H1 (cell line): Measurements from ENCODE around the gene CDK7. TPM values are rescaled to one million over a fixed set of nuclear protein-coding genes. Genes with fewer than 3 reads are reported as not detected.

Experiments
- CTCF ChIA-PET: fragments of 300-600 bp; sonication (Branson Sonifier 250); formaldehyde crosslinking; loops from one replicate; lab custom pipeline; 2021; ENCODE audit not compliant: partially characterized antibody; lab: Charles Lee
- POLR2A ChIA-PET: fragments of 300-600 bp; sonication (Branson Sonifier 250); formaldehyde crosslinking; loops from one replicate; lab custom pipeline; 2021; ENCODE audit warnings: inconsistent platforms; ENCODE audit not compliant: partially characterized antibody; lab: Charles Lee
- DNase-seq, 2 experiments: peaks; one replicate each; pipeline versions ENCODE4 v3.0.0 to v3.0.0-alpha.2; 2010 to 2022; ENCODE audit warnings: low spot score in 2 of 2, low read depth in 1 of 2, mixed read lengths in 1 of 2
- FAIRE-seq: peaks from 2 replicates; lab custom pipeline; 2011; peaks lifted over from hg19 to GRCh38; lab: Jason Lieb, UNC
- H2AFZ ChIP-seq: 2 replicates; pipeline ENCODE4 v1.8.1; 2012; ENCODE audit warnings: low read length, inconsistent platforms
- H2AK5ac ChIP-seq: 2 replicates; pipeline ENCODE4 v1.6.1; 2013; ENCODE audit warnings: low read depth, low read length
- H2BK120ac ChIP-seq: replicated peaks from 2 replicates; pipeline ENCODE3; 2013; ENCODE audit warnings: low read depth, low read length, inconsistent platforms
- H2BK12ac ChIP-seq: 2 replicates; pipeline ENCODE4 v1.6.1; 2013; ENCODE audit warnings: low read depth, low read length
- H2BK15ac ChIP-seq: 2 replicates; pipeline ENCODE4 v1.6.1; 2013; ENCODE audit warnings: low read length
- H2BK20ac ChIP-seq: 2 replicates; pipeline ENCODE4 v1.6.1; 2013; ENCODE audit warnings: low read length
- H2BK5ac ChIP-seq: 2 replicates; pipeline ENCODE4 v1.6.1; 2013; ENCODE audit warnings: low read depth, low read length
- H3K14ac ChIP-seq: 2 replicates; pipeline ENCODE4 v1.6.1; 2013; ENCODE audit warnings: inconsistent platforms; ENCODE audit not compliant: insufficient read length
- H3K18ac ChIP-seq: 2 replicates; pipeline ENCODE4 v1.6.1; 2013; ENCODE audit warnings: low read length; ENCODE audit errors: extremely low read depth
- H3K23ac ChIP-seq: 2 replicates; pipeline ENCODE4 v1.6.1; 2013; ENCODE audit warnings: inconsistent platforms; ENCODE audit not compliant: insufficient read length
- H3K23me2 ChIP-seq: 2 replicates; pipeline ENCODE4 v1.6.1; 2013; ENCODE audit warnings: low read depth, low read length
- H3K27ac ChIP-seq: 2 replicates; pipeline ENCODE4 v1.6.1; 2011; ENCODE audit warnings: low read depth, low read length, inconsistent platforms
- H3K27me3 ChIP-seq, 4 experiments: replicated peaks in 1 of 4; 1 replicate in 1 of 4; 2 replicates in 3 of 4; pipeline versions ENCODE4 v1.6.1 to v1.8.1; 2011 to 2013; ENCODE audit warnings: low read length in 3 of 4, mild to moderate bottlenecking in 3 of 4, inconsistent platforms in 2 of 4, mixed read lengths in 2 of 4, moderate library complexity in 1 of 4; ENCODE audit not compliant: control insufficient read depth in 3 of 4, insufficient read depth in 3 of 4; ENCODE audit errors: extremely low read depth in 1 of 4
- H3K36me3 ChIP-seq, 4 experiments: 2 replicates each; pipeline versions ENCODE4 v1.6.1 to v1.8.1; 2011 to 2013; ENCODE audit warnings: mild to moderate bottlenecking in 4 of 4, low read length in 3 of 4, moderate library complexity in 2 of 4, control low read depth in 1 of 4, inconsistent platforms in 1 of 4; ENCODE audit not compliant: insufficient read depth in 4 of 4, control insufficient read depth in 2 of 4
- H3K4ac ChIP-seq: replicated peaks from 2 replicates; pipeline ENCODE3; 2013; ENCODE audit warnings: low read length, low read depth, mixed read lengths, inconsistent platforms; ENCODE audit not compliant: insufficient read length
- H3K4me1 ChIP-seq, 4 experiments: replicated peaks in 1 of 4; 1 replicate in 1 of 4; 2 replicates in 3 of 4; pipeline versions ENCODE4 v1.6.1 to v1.8.1; 2011 to 2013; ENCODE audit warnings: low read length in 3 of 4, inconsistent platforms in 2 of 4, mixed read lengths in 1 of 4; ENCODE audit not compliant: insufficient read depth in 4 of 4, control insufficient read depth in 3 of 4
- H3K4me2 ChIP-seq, 2 experiments: 2 replicates each; pipeline versions ENCODE4 v1.6.1 to v1.8.1; 2011 to 2013; ENCODE audit warnings: low read depth in 2 of 2, low read length in 2 of 2, control low read depth in 1 of 2, inconsistent platforms in 1 of 2, mild to moderate bottlenecking in 1 of 2; ENCODE audit not compliant: insufficient read depth in 1 of 2
- H3K4me3 ChIP-seq, 4 experiments: fragments of 200-600, 300-600 bp in 1 of 4; sonication (generic), shearing (Covaris generic), sonication (Bioruptor Twin) in 1 of 4; 2 replicates each; pipeline versions ENCODE4 v1.5.1 to v1.8.1; 2011 to 2016; ENCODE audit warnings: low read length in 4 of 4, low read depth in 3 of 4, control low read depth in 2 of 4, inconsistent platforms in 2 of 4, mild to moderate bottlenecking in 2 of 4, mixed read lengths in 1 of 4, moderate library complexity in 1 of 4; ENCODE audit not compliant: insufficient read depth in 2 of 4; ENCODE audit errors: extremely low read depth in 1 of 4
- H3K56ac ChIP-seq: replicated peaks from 2 replicates; pipeline ENCODE3; 2013; ENCODE audit warnings: low read depth, mild to moderate bottlenecking, mixed read lengths, low read length, inconsistent platforms; ENCODE audit not compliant: insufficient read length
- H3K79me1 ChIP-seq: 2 replicates; pipeline ENCODE4 v1.6.1; 2013; ENCODE audit warnings: low read depth, low read length, control low read depth
- H3K79me2 ChIP-seq, 2 experiments: 2 replicates each; pipeline versions ENCODE4 v1.6.1 to v1.8.1; 2012 to 2013; ENCODE audit warnings: low read length in 2 of 2, mild to moderate bottlenecking in 2 of 2, inconsistent platforms in 1 of 2; ENCODE audit not compliant: insufficient read depth in 2 of 2, control insufficient read depth in 1 of 2
- H3K9ac ChIP-seq, 4 experiments: replicated peaks in 1 of 4; 1 replicate in 1 of 4; 2 replicates in 3 of 4; pipeline versions ENCODE4 v1.6.1 to v1.8.1; 2011 to 2013; ENCODE audit warnings: low read depth in 3 of 4, low read length in 3 of 4, control low read depth in 2 of 4, mild to moderate bottlenecking in 2 of 4, moderate library complexity in 2 of 4, inconsistent platforms in 1 of 4; ENCODE audit errors: extremely low read depth in 1 of 4
- H3K9me3 ChIP-seq, 2 experiments: 2 replicates each; pipeline versions ENCODE4 v1.6.1 to v1.8.1; 2012 to 2013; ENCODE audit warnings: mild to moderate bottlenecking in 2 of 2, moderate library complexity in 2 of 2, control low read depth in 1 of 2, inconsistent platforms in 1 of 2, low read depth in 1 of 2, low read length in 1 of 2, mixed read lengths in 1 of 2; ENCODE audit not compliant: insufficient read depth in 2 of 2
- H4K20me1 ChIP-seq, 2 experiments: replicated peaks in 1 of 2; 2 replicates each; pipeline versions ENCODE3 to v1.8.1; 2011 to 2013; ENCODE audit warnings: inconsistent platforms in 2 of 2, low read length in 2 of 2, mild to moderate bottlenecking in 1 of 2; ENCODE audit not compliant: insufficient read depth in 2 of 2, control insufficient read depth in 1 of 2
- H4K5ac ChIP-seq: 2 replicates; pipeline ENCODE4 v1.6.1; 2013; ENCODE audit warnings: low read length, low read depth, mixed read lengths, inconsistent platforms; ENCODE audit not compliant: insufficient read length
- H4K8ac ChIP-seq: 2 replicates; pipeline ENCODE4 v1.8.0; 2013; ENCODE audit warnings: mild to moderate bottlenecking, moderate library complexity, low read length, inconsistent platforms; ENCODE audit not compliant: insufficient read depth; ENCODE audit errors: extremely low read depth
- H4K91ac ChIP-seq: replicated peaks from 2 replicates; pipeline ENCODE3; 2013; ENCODE audit warnings: low read length, mixed read lengths, inconsistent platforms; ENCODE audit not compliant: insufficient read length
- JUND ChIP-seq: IDR thresholded peaks from 2 replicates; pipeline ENCODE4 v1.6.1; 2011; ENCODE audit warnings: mild to moderate bottlenecking, improper control_type of control experiment, low read length
- KDM5A ChIP-seq: fragments of 200-600 bp; IDR thresholded peaks from 2 replicates; pipeline ENCODE4 v1.7.1; 2012; ENCODE audit warnings: mild to moderate bottlenecking, low read length, inconsistent platforms, mixed read lengths
- MAFK ChIP-seq: IDR thresholded peaks from 2 replicates; pipeline ENCODE4 v1.6.1; 2012; ENCODE audit warnings: low read depth, mild to moderate bottlenecking, improper control_type of control experiment, low read length
- NANOG ChIP-seq: IDR thresholded peaks from 2 replicates; pipeline ENCODE4 v1.6.1; 2011; ENCODE audit warnings: low read length, low read depth, mild to moderate bottlenecking, inconsistent platforms; ENCODE audit not compliant: insufficient read depth, poor library complexity, severe bottlenecking
- POLR2AphosphoS5 ChIP-seq: IDR thresholded peaks from 2 replicates; pipeline ENCODE4 v1.6.1; 2011; ENCODE audit warnings: low read depth, low read length
- SP1 ChIP-seq: IDR thresholded peaks from 2 replicates; pipeline ENCODE4 v1.6.1; 2011; ENCODE audit warnings: low read depth, low read length
- WGBS, 2 experiments: shearing (Covaris generic) in 1 of 2; methylation state at CpG; one replicate each; pipeline versions ENCODE4 v1.1.6 to v1.1.7; 2013 to 2015; ENCODE audit warnings: low lambda C conversion rate in 2 of 2, mixed read lengths in 2 of 2, inconsistent platforms in 1 of 2, low coverage in 1 of 2, missing lambda C conversion rate in 1 of 2; ENCODE audit not compliant: insufficient replicate concordance in 2 of 2, insufficient coverage in 1 of 2, insufficient read length in 1 of 2; ENCODE audit errors: extremely low coverage in 1 of 2, missing lambda C conversion rate in 1 of 2; 5-methylcytosine and 5-hydroxymethylcytosine counted together
- polyA plus RNA-seq, 7 experiments: library from polyadenylated mRNA; depleted of rRNA in 3 of 7; stranded (reverse) in 5 of 7; unstranded in 2 of 7; fragments of >200 nt in 5 of 7; fragments of 200-250 nt in 2 of 7; gene quantifications; 1 replicate in 5 of 7; 2 replicates in 1 of 7; 4 replicates in 1 of 7; pipeline versions ENCODE4 v1.2.1 to v1.2.3, GENCODE V29; 2011 to 2013; ENCODE audit warnings: missing spikeins in 2 of 7, mixed read lengths in 2 of 7
- total RNA-seq: library from RNA; stranded (reverse); fragmentation: NEBNext Ultra II Directional; extraction: Animal tissue kit (Norgen Biotek cat#: 25700); gene quantifications from 2 replicates; pipeline ENCODE4 v1.2.1, GENCODE V29; 2021

The CDK7 gene
- total and polyA plus RNA-seq, 2 of the 8 experiments (the other 6 are each of a cell fraction or from before 2014, with no cell fraction given): 39.9 to 63.4 TPM

- Histone ChIP-seq H2AFZ (no peak overlapping the region), H3K36me3 (peaks cover 2 to 23% (median 9%) of the 10 kb centered on the region in 4 experiments; a peak in 5 of 8 replicates), H2BK120ac (no peak overlapping the region), H3K4me3 (no peak overlapping the region), H3K79me2 (no peaks in the 10 kb centered on the region), H3K14ac (no peak overlapping the region), H3K27me3 (no peaks in the 10 kb centered on the region), H3K4me2 (no peak overlapping the region), H4K8ac (no peak overlapping the region; the same call in 1 of the 2 replicates), H3K4ac (no peak overlapping the region), H3K27ac (no peak overlapping the region), H2BK12ac (no peak overlapping the region), H2BK20ac (no peak overlapping the region), H2BK5ac (no peak overlapping the region), H3K9me3 (no peaks in the 10 kb centered on the region), H2BK15ac (no peak overlapping the region), H3K18ac (no peak overlapping the region), H3K23me2 (no peaks in the 10 kb centered on the region), H3K79me1 (no peaks in the 10 kb centered on the region), H4K91ac (no peak overlapping the region), H2AK5ac (no peak overlapping the region), H3K9ac (no peak overlapping the region), H3K56ac (no peak overlapping the region), H3K4me1 (no peaks in the 10 kb centered on the region), H3K23ac (no peak overlapping the region), H4K20me1 (no peaks in the 10 kb centered on the region), H4K5ac (no peak overlapping the region)
- CTCF ChIA-PET: interaction anchor here (0.6 to 3.8 kb wide), 6 partner anchors 12 to 231 kb away, joined by 3 to 24 read pairs (median 3); no protein-coding TSS in a partner anchor
- WGBS, 2 experiments: 90% methylated on average over 5 of the region's 5 CpGs; no CpG with 5 or more reads in 1 of the 2 experiments
- POLR2A ChIA-PET: interaction anchor here (0.5 to 1.9 kb wide), 2 partner anchors 9 to 35 kb away, joined by 3 to 11 read pairs; no protein-coding TSS in a partner anchor
- DNase-seq: no peak
- no peak for FAIRE-seq
- TF ChIP-seq NANOG: no peak
- no peak for TF ChIP-seq SP1
- no peak for TF ChIP-seq MAFK
- no peak for TF ChIP-seq KDM5A
- TF ChIP-seq POLR2AphosphoS5: no peak
- no peak for TF ChIP-seq JUND
Observed at GRCh38 chr5:69279517-69279916, 44.8 kb downstream of the CDK7 start.
